Mucosa of descending colon (tissue), 3 donors: ENCODE data around the gene GNAQ. TPM values are rescaled to one million over a fixed set of nuclear protein-coding genes. Genes with fewer than 3 reads are reported as not detected.

Experiments used
- ATAC-seq: fragments of 200-7000 bp; cut with Tn5 transposase; one replicate; pipeline ENCODE4 v1.9.1; 2020; ENCODE audit warnings: mild to moderate bottlenecking, moderate library complexity
- DNase-seq, 3 donors: peaks; one replicate each; pipeline ENCODE4 v3.0.0-alpha.2; 2020
- H3K36me3 ChIP-seq: fragments of 200-600 bp; one replicate; pipeline ENCODE4 v1.8.0; 2021; ENCODE audit warnings: low read depth, mild to moderate bottlenecking
- H3K4me1 ChIP-seq: fragments of 200-600 bp; one replicate; pipeline ENCODE4 v1.8.0; 2021; ENCODE audit warnings: low read depth, mild to moderate bottlenecking
- H3K4me3 ChIP-seq: fragments of 200-600 bp; one replicate; pipeline ENCODE4 v1.8.0; 2021; ENCODE audit warnings: mild to moderate bottlenecking
- H3K9me3 ChIP-seq: fragments of 200-600 bp; one replicate; pipeline ENCODE4 v1.8.0; 2021; ENCODE audit warnings: mild to moderate bottlenecking
- CTCF ChIP-seq: fragments of 200-600 bp; IDR thresholded peaks from one replicate; pipeline ENCODE4 v1.8.0; 2022; ENCODE audit warnings: antibody characterized with exemption, mild to moderate bottlenecking
- intact Hi-C, 2 donors: fragments of 100-400 bp; cut with DNase I in 1 of 2; cut with micrococcal nuclease in 1 of 2; formaldehyde crosslinking; loops; one replicate each; pipeline versions ENCODE4 v1.11.0 to v1.11.1; 2022; cut with DNase I, micrococcal nuclease
- total RNA-seq, 3 donors: library from RNA; stranded (reverse); fragmentation: NEBNext Ultra II Directional in 2 of 3; extraction: Animal tissue kit (Norgen Biotek cat#: 25700) in 2 of 3; gene quantifications; one replicate each; pipeline versions ENCODE4 v1.2.1 to v1.2.4, GENCODE V29; 2021 to 2023
- donor health status: DM: no; HTN: no; CAD: no; lungs with moderate emphysema.
- donor health status: DM: no; HTN: no; CAD: no.
- donor health status: DM: no; HTN: yes; CAD: no.

GNAQ gene
- total RNA-seq, 3 donors from 2014 or later, result 95.9 to 115 (median 104) TPM

GRCh38 chr9:77810047-77810446, 221.6 kb downstream of the GNAQ start:
- ATAC-seq (no peak), DNase-seq (no peak)
- TF ChIP-seq CTCF, result no peak
- H3K4me1 ChIP-seq, result peaks cover 14% of the 10 kb centered on the region
- no peaks in the 10 kb centered on the region for H3K36me3 ChIP-seq
- intact Hi-C loops, result no loop called here
- H3K9me3 ChIP-seq, result no peaks in the 10 kb centered on the region
- no peak overlapping the region for H3K4me3 ChIP-seq

GRCh38 chr9:77809552-77809951, 222.1 kb downstream of the GNAQ start:
- no peaks in the 10 kb centered on the region for H3K9me3 ChIP-seq
- DNase-seq, result no peak
- no peak overlapping the region for H3K4me3 ChIP-seq
- intact Hi-C loops, result no loop called here
- H3K36me3 ChIP-seq, result no peaks in the 10 kb centered on the region
- TF ChIP-seq CTCF, result no peak
- ATAC-seq, result no peak
- peaks cover 14% of the 10 kb centered on the region for H3K4me1 ChIP-seq

GRCh38 chr9:77808751-77809081, 222.9 kb downstream of the GNAQ start:
- ATAC-seq, result no peak
- DNase-seq, result no peak
- intact Hi-C loops, result no loop called here
- no peak for TF ChIP-seq CTCF
- Histone ChIP-seq H3K9me3 (no peaks in the 10 kb centered on the region), H3K4me3 (no peak overlapping the region), H3K4me1 (peaks cover 19% of the 10 kb centered on the region), H3K36me3 (no peaks in the 10 kb centered on the region)

GRCh38 chr9:77807846-77808750, 223.5 kb downstream of the GNAQ start:
- ATAC-seq (peak; percentile 84), DNase-seq (peak in 1 of 3 donors; percentile 22)
- Histone ChIP-seq H3K4me1 (peaks cover 23% of the 10 kb centered on the region), H3K36me3 (no peaks in the 10 kb centered on the region), H3K4me3 (no peak overlapping the region), H3K9me3 (no peaks in the 10 kb centered on the region)
- no peak for TF ChIP-seq CTCF
- intact Hi-C loops, result no loop called here

GRCh38 chr9:77807281-77807683, 224.3 kb downstream of the GNAQ start:
- H3K4me3 ChIP-seq, result no peak overlapping the region
- TF ChIP-seq CTCF, result no peak
- H3K4me1 ChIP-seq, result peaks cover 26% of the 10 kb centered on the region
- no peak for DNase-seq
- no peaks in the 10 kb centered on the region for H3K36me3 ChIP-seq
- peak; percentile 14 for ATAC-seq
- intact Hi-C loops, result no loop called here
- H3K9me3 ChIP-seq, result no peaks in the 10 kb centered on the region
